H7 (cell line): ENCODE data around the gene PDIA2. TPM values are rescaled to one million over a fixed set of nuclear protein-coding genes. Genes with fewer than 3 reads are reported as not detected.
A peak's percentile ranks its signal among the peaks of the same experiment; 100 is the strongest.

ENCODE experiments used
- DNase-seq: peaks from one replicate; pipeline ENCODE4 v3.0.0; 2012
- H3K27me3 ChIP-seq: 2 replicates; pipeline ENCODE4 v1.6.0; 2011; ENCODE audit warnings: mild to moderate bottlenecking, low read length; ENCODE audit not compliant: control insufficient read depth, insufficient read depth
- H3K36me3 ChIP-seq: replicated peaks from 2 replicates; pipeline ENCODE4 v1.5.1; 2011; ENCODE audit warnings: low read length; ENCODE audit not compliant: control insufficient read depth, insufficient read depth
- H3K4me3 ChIP-seq: 2 replicates; pipeline ENCODE4 v1.5.1; 2011; ENCODE audit warnings: low read depth, mild to moderate bottlenecking, control low read depth, low read length, moderate library complexity; ENCODE audit not compliant: insufficient read depth
- total RNA-seq: library from RNA; depleted of rRNA; stranded (reverse); fragments of >200 nt; shearing (Covaris generic); gene quantifications from 2 replicates; pipeline ENCODE4 v1.2.3, GENCODE V29; 2014

PDIA2 gene
- total RNA-seq, 1 experiment from 2014 or later = 2.1 TPM

GRCh38 chr16:268141-269053 lies 14.6 kb upstream of the PDIA2 start:
- no peak for DNase-seq
- H3K4me3 ChIP-seq = no peak overlapping the region
- H3K36me3 ChIP-seq = no peaks in the 10 kb centered on the region; the same call in 1 of the 2 replicates
- no peaks in the 10 kb centered on the region for H3K27me3 ChIP-seq

GRCh38 chr16:269061-269796 lies 13.7 kb upstream of the PDIA2 start:
- H3K27me3 ChIP-seq = 0 out of 2 replicates have a peak, but pooled peaks cover under 1% of the 10 kb centered on the region
- no peak for DNase-seq
- no peak overlapping the region for H3K4me3 ChIP-seq
- H3K36me3 ChIP-seq = no peaks in the 10 kb centered on the region

- Histone ChIP-seq H3K36me3 (no peaks in the 10 kb centered on the region), H3K27me3 (peaks cover 12% of the 10 kb centered on the region), H3K4me3 (no peak overlapping the region)
- DNase-seq = no peak
Measured at GRCh38 chr16:270381-271255, 12.3 kb upstream of the PDIA2 start.

GRCh38 chr16:272633-273546 lies 10.1 kb upstream of the PDIA2 start:
- Histone ChIP-seq H3K4me3 (no peak overlapping the region), H3K27me3 (peaks cover 21% of the 10 kb centered on the region), H3K36me3 (no peaks in the 10 kb centered on the region)
- no peak for DNase-seq

- no peaks in the 10 kb centered on the region for H3K36me3 ChIP-seq
- no peak for DNase-seq
- H3K4me3 ChIP-seq = no peak overlapping the region
- peaks cover 25% of the 10 kb centered on the region for H3K27me3 ChIP-seq
Measured at GRCh38 chr16:273547-274421, 9.2 kb upstream of the PDIA2 start.

- Histone ChIP-seq H3K36me3 (no peaks in the 10 kb centered on the region), H3K4me3 (peak overlapping the region; percentile 47), H3K27me3 (peaks cover 38% of the 10 kb centered on the region)
- peak; percentile 92 for DNase-seq
Measured at GRCh38 chr16:275041-275641, 7.8 kb upstream of the PDIA2 start.

- peak; percentile 86 for DNase-seq
- no peaks in the 10 kb centered on the region for H3K36me3 ChIP-seq
- H3K27me3 ChIP-seq = peaks cover 41% of the 10 kb centered on the region
- H3K4me3 ChIP-seq = peak within 1 kb of the TSS; percentile 47
Measured at GRCh38 chr16:275786-276232, 7.2 kb upstream of the PDIA2 start, which contains the start of gene RGS11. TSS of gene RGS11 (minus strand) at chr16:275944. CDS start at chr16:275911, 33 bp downstream.

GRCh38 chr16:276426-277077 lies 6.4 kb upstream of the PDIA2 start:
- Histone ChIP-seq H3K27me3 (peaks cover 49% of the 10 kb centered on the region), H3K36me3 (no peaks in the 10 kb centered on the region), H3K4me3 (no peak overlapping the region)
- DNase-seq = no peak

- DNase-seq = no peak
- Histone ChIP-seq H3K36me3 (no peaks in the 10 kb centered on the region), H3K27me3 (peaks cover 52% of the 10 kb centered on the region), H3K4me3 (no peak overlapping the region)
Measured at GRCh38 chr16:278863-279366, 4.0 kb upstream of the PDIA2 start.

- Histone ChIP-seq H3K4me3 (no peak overlapping the region; the same call in 1 of the 2 replicates), H3K27me3 (peaks cover 49% of the 10 kb centered on the region), H3K36me3 (no peaks in the 10 kb centered on the region)
- no peak for DNase-seq
Measured at GRCh38 chr16:279531-279930, 3.4 kb upstream of the PDIA2 start.

- peak; percentile 88 for DNase-seq
- Histone ChIP-seq H3K36me3 (no peaks in the 10 kb centered on the region), H3K27me3 (peaks cover 44% of the 10 kb centered on the region), H3K4me3 (peak overlapping the region; percentile 23)
Measured at GRCh38 chr16:280005-280460, 2.9 kb upstream of the PDIA2 start.

GRCh38 chr16:280552-280951 lies 2.4 kb upstream of the PDIA2 start, which contains the start of gene ARHGDIG:
TSS of gene ARHGDIG (plus strand) at chr16:280591. CDS start at chr16:280681, 90 bp downstream.
- H3K4me3 ChIP-seq = peak within 1 kb of the TSS; percentile 45
- H3K36me3 ChIP-seq = no peaks in the 10 kb centered on the region
- H3K27me3 ChIP-seq = peaks cover 40% of the 10 kb centered on the region
- DNase-seq = peak; percentile 91
